Activated T-cell treated with anti-CD3 and anti-CD28 coated beads, Interleukin-2, amount 50 U/mL, for 4 hours (primary cell): Measurements from ENCODE around the gene TESMIN. TPM values are rescaled to one million over a fixed set of nuclear protein-coding genes. Genes with fewer than 3 reads are reported as not detected.

Source experiments
- ATAC-seq, 2 donors: fragments of 200-7000 bp; cut with Tn5 transposase; one replicate each; pipeline ENCODE4 v1.10.0; 2021
- DNase-seq: peaks from one replicate; pipeline ENCODE4 v3.0.0-alpha.2; 2020
- H3K27me3 Mint-ChIP-seq: one replicate; pipeline ENCODE4 v1.8.0; 2021; ENCODE audit warnings: low read depth, mixed read lengths
- H3K36me3 Mint-ChIP-seq: one replicate; pipeline ENCODE4 v1.8.0; 2022; ENCODE audit warnings: mixed read lengths; ENCODE audit not compliant: insufficient read depth
- H3K4me1 Mint-ChIP-seq: one replicate; pipeline ENCODE4 v1.8.0; 2021; ENCODE audit warnings: low read depth, mixed read lengths
- H3K4me3 Mint-ChIP-seq: one replicate; pipeline ENCODE4 v1.8.0; 2021; ENCODE audit warnings: mild to moderate bottlenecking, moderate library complexity, mixed read lengths
- H3K9me3 Mint-ChIP-seq: one replicate; pipeline ENCODE4 v1.8.0; 2021; ENCODE audit warnings: mixed read lengths
- total RNA-seq, 3 donors: library from RNA; stranded (reverse); gene quantifications; one replicate each; pipeline ENCODE4 v1.2.1, GENCODE V29; 2021

The TESMIN gene
- total RNA-seq, 3 donors from 2014 or later, result 0.55 to 0.94 (median 0.65) TPM

DNA sequence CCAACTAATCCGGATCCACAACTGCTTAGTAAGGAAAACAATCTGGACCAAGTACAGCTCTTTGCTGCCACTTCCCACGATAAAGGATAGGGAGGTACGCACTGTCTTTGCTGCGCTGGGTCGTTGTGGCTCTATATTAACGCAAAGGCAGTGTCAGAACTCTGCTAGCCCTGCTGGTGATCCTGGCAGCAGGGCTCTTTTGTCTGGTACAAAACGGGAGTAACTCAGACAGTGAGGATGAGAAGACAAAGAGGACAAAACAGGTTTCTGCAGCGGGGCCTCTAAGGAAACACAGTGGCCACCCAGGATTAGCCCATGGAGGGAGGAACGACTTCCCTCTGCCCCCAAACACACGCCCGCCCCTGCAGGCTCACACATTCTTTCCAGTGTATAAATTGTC, 40.9 kb downstream of the TESMIN start:
- no peak overlapping the region for H3K4me3 Mint-ChIP-seq
- no peak for DNase-seq
- no peak for ATAC-seq
- no peaks in the 10 kb centered on the region for H3K9me3 Mint-ChIP-seq
- no peaks in the 10 kb centered on the region for H3K27me3 Mint-ChIP-seq
- peaks cover 2% of the 10 kb centered on the region for H3K36me3 Mint-ChIP-seq
- H3K4me1 Mint-ChIP-seq, result no peaks in the 10 kb centered on the region

DNA sequence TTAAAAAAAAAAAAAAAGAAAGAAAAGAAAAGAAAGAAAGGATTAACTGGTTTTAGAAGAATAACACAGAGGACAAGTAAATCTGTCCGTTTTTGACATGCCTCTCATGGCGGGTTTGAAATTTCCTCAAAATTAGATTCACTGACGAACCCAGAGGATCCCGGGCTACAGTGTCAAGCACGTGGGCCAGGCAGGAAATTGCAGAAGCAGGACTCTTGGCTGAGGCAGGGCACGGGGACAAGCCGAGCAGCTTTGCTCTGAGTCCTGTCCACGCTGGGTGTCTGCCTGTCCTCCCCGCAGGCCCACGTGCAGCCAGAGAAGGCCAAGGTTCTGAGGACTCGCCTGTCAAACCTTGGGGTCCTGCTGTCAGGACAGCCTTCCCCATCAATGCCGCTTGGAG, 42.3 kb downstream of the TESMIN start:
- Mint-ChIP-seq H3K4me1 (no peaks in the 10 kb centered on the region), H3K9me3 (no peaks in the 10 kb centered on the region), H3K27me3 (no peaks in the 10 kb centered on the region), H3K36me3 (peaks cover 2% of the 10 kb centered on the region), H3K4me3 (no peak overlapping the region)
- ATAC-seq, result no peak
- DNase-seq, result no peak

DNA sequence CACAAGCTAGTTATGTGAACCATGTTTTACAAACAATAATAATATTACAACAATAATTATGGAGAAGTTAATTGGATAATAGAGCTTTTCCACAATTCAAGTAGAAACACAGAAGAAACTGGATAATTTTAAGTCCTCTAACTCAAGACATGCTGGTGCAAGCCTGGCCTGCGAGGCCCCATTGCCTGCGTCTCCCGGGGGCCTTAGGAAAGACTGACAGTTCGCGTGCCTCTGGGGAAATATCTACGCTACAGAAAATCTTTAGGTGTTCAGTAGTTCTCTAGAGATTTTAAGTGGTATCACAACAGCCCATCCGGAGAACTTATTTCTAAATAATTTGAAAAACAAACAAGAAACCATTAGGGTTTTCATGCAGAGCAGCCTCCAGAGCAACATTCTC, 43.8 kb downstream of the TESMIN start:
- ATAC-seq (no peak), DNase-seq (no peak)
- H3K9me3 Mint-ChIP-seq, result no peaks in the 10 kb centered on the region
- H3K27me3 Mint-ChIP-seq, result peaks cover 3% of the 10 kb centered on the region
- no peaks in the 10 kb centered on the region for H3K4me1 Mint-ChIP-seq
- no peak overlapping the region for H3K4me3 Mint-ChIP-seq
- H3K36me3 Mint-ChIP-seq, result peaks cover 2% of the 10 kb centered on the region

DNA sequence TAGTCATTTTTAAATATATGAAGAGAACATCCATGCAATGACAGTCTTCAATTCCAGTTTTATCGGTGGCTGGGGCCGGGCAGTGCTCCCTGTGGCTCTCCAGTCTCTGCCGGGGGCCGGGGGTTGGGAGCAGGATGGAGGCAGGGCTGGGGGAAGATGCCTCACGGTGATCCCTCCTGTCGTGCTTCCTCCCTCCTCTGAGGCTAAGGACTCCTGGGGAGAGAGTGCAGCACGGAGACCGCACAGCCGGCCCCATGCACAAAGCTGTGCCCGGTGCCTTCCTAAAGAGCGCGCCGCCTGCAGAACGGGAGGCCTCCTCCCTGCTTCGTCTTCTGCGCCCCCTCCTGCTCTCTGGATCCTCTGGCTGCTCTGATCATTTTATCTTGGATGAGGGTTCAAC, 46.4 kb downstream of the TESMIN start:
- Mint-ChIP-seq H3K27me3 (peaks cover 3% of the 10 kb centered on the region), H3K4me3 (no peak overlapping the region), H3K4me1 (no peaks in the 10 kb centered on the region), H3K9me3 (no peaks in the 10 kb centered on the region), H3K36me3 (no peaks in the 10 kb centered on the region)
- ATAC-seq (no peak), DNase-seq (no peak)

DNA sequence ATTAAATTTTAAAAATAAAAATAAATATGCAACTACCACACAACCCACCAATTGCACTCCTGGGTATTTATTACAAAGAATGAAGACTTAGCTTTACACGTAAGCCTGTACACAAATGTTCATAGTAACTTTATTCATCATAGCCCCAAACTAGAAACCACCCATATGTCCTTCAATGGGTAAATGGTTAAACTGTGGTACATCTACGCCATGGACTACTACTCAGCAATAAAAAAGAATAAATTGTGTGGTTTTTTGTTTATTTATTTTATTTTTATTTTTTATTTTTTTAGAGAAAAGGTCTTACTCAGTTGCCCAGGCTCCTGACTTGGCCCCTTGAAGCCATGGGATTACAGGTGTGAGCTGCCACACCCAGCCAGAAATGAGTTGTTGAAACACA, 52.3 kb downstream of the TESMIN start:
- Mint-ChIP-seq H3K27me3 (peaks cover 12% of the 10 kb centered on the region), H3K9me3 (peaks cover 11% of the 10 kb centered on the region), H3K36me3 (no peaks in the 10 kb centered on the region), H3K4me3 (no peak overlapping the region), H3K4me1 (no peaks in the 10 kb centered on the region)
- DNase-seq (no peak), ATAC-seq (no peak)

DNA sequence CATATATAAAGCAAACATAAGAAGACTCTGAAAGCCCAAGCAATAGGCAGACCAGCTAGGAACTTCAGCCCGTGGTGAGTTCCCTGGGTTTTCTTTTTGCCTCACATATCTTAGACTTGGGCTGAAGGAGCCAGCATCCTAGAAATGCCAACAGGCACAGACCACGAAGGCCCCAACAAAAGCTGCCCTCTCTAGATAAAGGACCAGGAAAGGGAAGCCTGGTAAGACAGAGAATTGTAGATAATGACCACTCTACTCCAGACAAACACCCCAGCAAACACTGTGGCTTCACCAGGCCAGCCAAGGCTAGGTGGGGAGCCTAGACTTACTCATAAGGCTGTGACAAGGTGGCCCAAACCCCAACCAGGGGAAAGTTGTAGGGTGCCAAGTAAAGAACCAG, 55.8 kb downstream of the TESMIN start:
- ATAC-seq, result no peak
- H3K4me1 Mint-ChIP-seq, result peaks cover 10% of the 10 kb centered on the region

DNA sequence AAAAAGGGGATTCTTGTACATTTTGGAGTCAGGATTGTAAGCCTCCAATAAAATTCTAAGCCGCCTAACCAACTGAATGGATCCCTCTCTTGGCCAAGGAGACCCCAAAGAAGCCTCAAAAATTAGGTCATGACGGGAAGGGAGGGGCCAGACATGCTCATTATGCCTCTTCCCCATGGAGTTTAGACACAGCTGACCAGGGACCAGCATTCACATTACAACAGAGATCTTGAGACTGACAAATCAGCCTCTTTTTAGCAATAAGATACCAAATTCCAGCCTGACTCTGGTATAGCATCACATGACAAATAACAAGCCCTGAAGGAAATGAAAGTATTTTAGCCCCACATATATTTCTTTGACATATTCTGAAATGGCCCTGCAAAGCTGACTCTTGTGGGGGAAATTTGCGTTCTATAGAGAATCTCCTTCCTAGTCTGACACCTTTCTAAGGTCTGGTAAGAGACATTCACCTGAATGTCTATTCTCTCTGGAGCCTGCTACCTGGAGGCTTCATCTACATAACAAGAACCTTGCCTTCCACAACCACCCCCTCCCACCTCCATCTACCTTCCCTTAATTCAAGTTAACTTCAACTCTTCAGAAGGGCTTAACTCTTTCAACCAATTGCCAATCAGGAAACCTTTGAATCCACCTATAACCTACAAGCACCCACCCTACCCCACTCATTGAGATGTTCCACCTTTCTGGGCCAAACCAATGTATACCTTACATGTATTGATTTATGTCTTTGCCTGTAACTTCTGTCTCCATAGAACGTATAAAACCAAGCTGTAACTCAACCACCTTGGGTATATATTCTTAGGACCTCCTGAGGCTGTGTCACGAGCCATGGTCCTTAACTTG, 56.7 kb downstream of the TESMIN start:
- Mint-ChIP-seq H3K4me1 (peaks cover 19% of the 10 kb centered on the region), H3K9me3 (peaks cover 11% of the 10 kb centered on the region), H3K36me3 (no peaks in the 10 kb centered on the region), H3K27me3 (peaks cover 12% of the 10 kb centered on the region), H3K4me3 (no peak overlapping the region)
- no peak for ATAC-seq
- no peak for DNase-seq

More for the DNA sequence above, 55.8 kb downstream of the TESMIN start:
- peaks cover 11% of the 10 kb centered on the region for H3K9me3 Mint-ChIP-seq
- H3K27me3 Mint-ChIP-seq, result peaks cover 12% of the 10 kb centered on the region
- no peak overlapping the region for H3K4me3 Mint-ChIP-seq
- no peak for DNase-seq
- H3K36me3 Mint-ChIP-seq, result no peaks in the 10 kb centered on the region

DNA sequence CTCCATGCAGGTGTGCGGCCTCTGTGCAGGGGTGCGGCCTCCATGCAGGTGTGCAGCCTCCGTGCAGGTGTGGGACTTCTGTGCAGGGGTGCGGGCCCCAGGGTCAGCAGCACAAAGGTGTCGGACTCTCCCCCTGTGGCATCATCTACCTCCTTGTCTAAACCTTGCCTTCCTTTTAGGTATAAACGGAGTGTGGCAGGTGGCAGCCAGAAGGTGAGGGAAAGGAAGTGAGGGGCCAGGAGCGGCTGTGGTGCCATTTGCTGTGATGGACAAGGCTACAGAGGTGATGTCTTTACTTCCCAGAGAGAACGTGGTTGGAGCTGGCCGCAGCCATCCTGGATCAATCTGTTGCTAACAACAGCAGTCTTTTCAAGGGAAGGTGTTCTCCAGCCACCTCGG, 57.8 kb downstream of the TESMIN start:
- no peaks in the 10 kb centered on the region for H3K36me3 Mint-ChIP-seq
- peaks cover 11% of the 10 kb centered on the region for H3K9me3 Mint-ChIP-seq
- peaks cover 12% of the 10 kb centered on the region for H3K27me3 Mint-ChIP-seq
- no peak overlapping the region for H3K4me3 Mint-ChIP-seq
- DNase-seq (no peak), ATAC-seq (no peak)
- peaks cover 20% of the 10 kb centered on the region for H3K4me1 Mint-ChIP-seq

DNA sequence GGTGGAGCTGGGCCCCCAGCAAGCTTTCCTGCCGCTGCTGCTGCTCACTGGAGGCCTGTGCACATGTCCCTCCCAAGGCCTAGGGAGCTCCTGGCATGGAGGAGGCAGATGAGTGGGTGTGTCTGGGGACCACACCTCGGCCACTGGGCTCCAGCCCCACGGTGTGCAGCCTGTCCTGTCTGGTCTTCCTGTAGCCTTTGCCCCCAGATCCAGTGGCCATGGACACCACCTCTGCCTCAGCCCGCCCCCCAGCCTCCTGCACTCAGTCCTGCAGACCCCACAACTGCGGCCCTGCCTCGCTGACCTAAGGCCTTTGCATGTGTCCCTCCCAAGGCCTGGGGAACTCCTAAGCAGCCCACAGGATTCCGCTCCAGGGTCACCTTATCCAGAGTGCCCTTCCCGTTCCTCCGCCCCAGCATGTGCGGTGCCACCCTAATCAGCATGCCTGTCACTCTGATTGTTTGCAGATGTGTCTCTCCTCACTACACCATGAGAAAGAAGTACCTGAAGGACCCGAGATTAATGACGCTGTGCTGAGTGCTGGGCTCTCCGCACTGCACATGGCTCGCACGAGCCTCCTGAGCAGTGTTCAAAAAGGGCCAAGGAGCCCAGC, 58.3 kb downstream of the TESMIN start:
- no peak overlapping the region for H3K4me3 Mint-ChIP-seq
- ATAC-seq (no peak), DNase-seq (no peak)
- no peaks in the 10 kb centered on the region for H3K36me3 Mint-ChIP-seq
- peaks cover 11% of the 10 kb centered on the region for H3K9me3 Mint-ChIP-seq
- peaks cover 12% of the 10 kb centered on the region for H3K27me3 Mint-ChIP-seq
- peaks cover 20% of the 10 kb centered on the region for H3K4me1 Mint-ChIP-seq

DNA sequence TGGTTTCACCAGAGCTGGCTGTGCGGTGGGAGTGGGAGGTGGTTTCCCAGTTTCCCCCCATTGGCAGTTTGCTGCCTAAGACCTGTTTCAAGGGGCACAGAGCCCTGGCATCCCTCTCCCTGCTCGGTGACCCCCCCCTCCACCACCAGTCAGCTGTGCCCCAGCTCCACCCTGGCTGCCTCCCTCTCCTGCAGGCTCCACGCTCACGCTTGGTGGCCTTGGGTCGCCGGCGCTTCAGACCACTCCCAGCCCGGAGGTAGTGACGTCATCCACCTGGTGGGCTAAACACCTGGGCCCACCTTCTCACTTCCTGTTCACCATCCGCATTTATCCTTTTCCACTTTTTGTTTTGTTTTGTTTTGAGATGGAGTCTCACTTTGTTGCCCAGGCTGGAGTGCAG, 59.2 kb downstream of the TESMIN start:
- Mint-ChIP-seq H3K27me3 (peaks cover 14% of the 10 kb centered on the region), H3K9me3 (peaks cover 7% of the 10 kb centered on the region), H3K4me1 (peaks cover 20% of the 10 kb centered on the region), H3K36me3 (no peaks in the 10 kb centered on the region), H3K4me3 (no peak overlapping the region)
- no peak for DNase-seq
- no peak for ATAC-seq

DNA sequence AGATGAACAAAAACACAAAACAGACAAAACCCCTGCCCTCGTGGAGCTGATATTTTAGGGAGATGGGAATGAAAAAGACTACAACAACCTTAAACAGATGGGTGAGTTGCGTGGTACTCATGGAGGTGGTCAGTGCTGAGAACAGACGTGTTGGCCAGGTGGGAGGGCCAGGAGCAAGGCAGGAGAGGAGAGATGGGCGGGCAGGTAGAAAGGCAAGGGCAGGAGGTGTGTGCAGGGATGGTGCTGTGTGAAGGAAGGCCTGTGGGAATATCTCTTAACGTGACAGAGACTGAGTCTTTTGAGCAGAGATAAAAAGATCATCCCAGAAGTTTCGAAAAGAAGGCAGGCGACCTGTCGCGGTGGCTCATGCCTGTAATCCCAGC, 59.9 kb downstream of the TESMIN start:
- peaks cover 4% of the 10 kb centered on the region for H3K9me3 Mint-ChIP-seq
- ATAC-seq (no peak), DNase-seq (no peak)
- H3K4me3 Mint-ChIP-seq, result no peak overlapping the region
- no peaks in the 10 kb centered on the region for H3K36me3 Mint-ChIP-seq
- peaks cover 20% of the 10 kb centered on the region for H3K4me1 Mint-ChIP-seq
- peaks cover 17% of the 10 kb centered on the region for H3K27me3 Mint-ChIP-seq

DNA sequence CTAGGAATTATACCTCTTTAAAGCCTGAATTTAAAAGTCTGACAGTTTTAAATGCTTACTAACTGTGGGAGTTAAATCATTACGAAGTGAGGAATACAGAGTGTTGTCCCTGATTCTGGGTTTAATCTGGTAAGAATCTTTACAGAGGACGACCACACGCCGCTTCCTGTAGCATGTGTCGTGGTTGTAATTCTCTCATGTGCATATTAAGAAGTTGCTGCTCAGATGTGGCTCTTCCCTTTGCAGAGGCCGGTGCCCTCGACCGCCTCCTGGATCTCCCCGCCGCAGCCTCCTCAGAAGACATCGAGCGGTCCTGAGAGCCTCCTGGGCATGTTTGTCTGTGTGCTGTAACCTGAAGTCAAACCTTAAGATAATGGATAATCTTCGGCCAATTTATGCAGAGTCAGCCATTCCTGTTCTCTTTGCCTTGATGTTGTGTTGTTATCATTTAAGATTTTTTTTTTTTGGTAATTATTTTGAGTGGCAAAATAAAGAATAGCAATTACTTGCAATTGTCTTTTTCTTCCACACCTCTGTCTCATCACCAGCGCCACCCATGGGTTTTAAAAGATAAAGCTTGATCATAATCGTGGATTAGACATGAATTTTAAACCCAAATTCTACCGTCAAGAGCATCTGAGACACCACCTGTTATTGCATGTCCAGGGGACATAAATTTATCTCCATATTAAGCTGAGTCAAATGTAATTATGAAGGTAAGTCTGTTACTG, 60.5 kb downstream of the TESMIN start:
- H3K4me1 Mint-ChIP-seq, result peaks cover 20% of the 10 kb centered on the region
- DNase-seq (no peak), ATAC-seq (peak; percentile 63 to 67)
- no peaks in the 10 kb centered on the region for H3K36me3 Mint-ChIP-seq
- no peaks in the 10 kb centered on the region for H3K9me3 Mint-ChIP-seq
- H3K4me3 Mint-ChIP-seq, result peak overlapping the region; percentile 22
- peaks cover 19% of the 10 kb centered on the region for H3K27me3 Mint-ChIP-seq

DNA sequence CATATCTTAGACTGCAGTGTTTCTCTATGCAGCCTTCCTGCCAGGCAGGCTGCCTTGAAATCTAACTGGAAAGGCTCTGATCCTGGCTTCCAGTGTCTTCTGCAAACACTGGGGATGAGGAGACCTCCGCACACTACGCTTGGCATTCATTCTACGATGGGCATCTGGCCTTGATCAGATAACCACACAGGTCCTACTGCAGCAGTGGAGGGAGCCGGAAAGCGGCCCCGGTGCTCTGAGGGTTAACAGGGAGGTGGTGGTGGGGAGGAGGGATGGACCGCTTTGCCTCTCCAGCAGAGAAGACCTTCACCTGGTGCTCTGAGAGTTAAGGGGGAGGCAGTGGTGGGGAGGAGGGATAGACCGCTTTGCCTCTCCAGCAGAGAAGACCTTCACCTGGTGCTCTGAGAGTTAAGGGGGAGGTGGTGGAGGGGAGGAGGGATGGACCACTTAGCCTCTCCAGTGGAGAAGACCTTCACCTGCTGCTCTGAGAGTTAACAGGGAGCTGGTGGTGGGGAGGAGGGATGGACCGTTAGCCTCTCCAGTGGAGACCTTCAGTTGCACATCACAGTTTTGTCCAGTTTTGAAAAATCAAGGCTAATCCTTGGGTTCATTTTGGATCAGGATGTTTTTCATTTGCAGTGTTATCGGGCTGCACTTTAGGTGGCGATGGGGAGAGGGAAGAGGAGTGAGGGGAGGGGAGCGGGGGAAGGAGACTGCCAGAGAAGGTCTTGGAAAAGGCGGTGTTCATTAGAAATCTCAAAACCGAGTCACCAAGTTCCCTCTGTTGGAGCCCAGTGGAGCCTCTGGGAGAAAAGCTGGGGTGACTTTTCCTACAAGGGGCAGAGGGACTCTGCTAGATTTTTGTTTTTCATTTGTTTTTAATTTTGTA, 61.3 kb downstream of the TESMIN start:
- H3K4me1 Mint-ChIP-seq, result peaks cover 20% of the 10 kb centered on the region
- no peak for ATAC-seq

DNA sequence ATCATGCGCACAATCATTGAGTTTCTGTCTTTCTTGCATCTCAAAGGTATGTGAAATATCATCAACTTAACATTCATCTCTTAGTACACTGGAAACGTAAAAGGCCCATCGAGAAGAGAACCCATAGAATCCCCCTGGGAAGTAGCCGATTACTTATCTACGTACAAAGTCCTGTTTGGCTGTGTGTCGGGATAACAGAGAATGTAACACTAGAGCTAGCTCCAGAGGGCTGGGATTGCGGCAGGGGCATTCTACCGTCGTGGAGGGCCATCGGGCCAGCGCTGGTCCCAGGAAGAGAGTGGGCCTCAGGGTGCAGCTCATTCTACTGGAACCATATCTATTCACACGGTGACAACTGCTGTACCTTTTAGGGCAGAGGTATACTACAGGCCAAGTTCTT, 62.4 kb downstream of the TESMIN start:
- peaks cover 20% of the 10 kb centered on the region for H3K4me1 Mint-ChIP-seq
- no peak overlapping the region for H3K4me3 Mint-ChIP-seq
- no peaks in the 10 kb centered on the region for H3K9me3 Mint-ChIP-seq
- DNase-seq, result no peak
- H3K36me3 Mint-ChIP-seq, result no peaks in the 10 kb centered on the region
- peaks cover 29% of the 10 kb centered on the region for H3K27me3 Mint-ChIP-seq
- ATAC-seq, result no peak

More for the DNA sequence above, 61.3 kb downstream of the TESMIN start:
- peaks cover 27% of the 10 kb centered on the region for H3K27me3 Mint-ChIP-seq
- no peaks in the 10 kb centered on the region for H3K9me3 Mint-ChIP-seq
- H3K4me3 Mint-ChIP-seq, result no peak overlapping the region
- H3K36me3 Mint-ChIP-seq, result no peaks in the 10 kb centered on the region
- no peak for DNase-seq
